ENCODE results near the gene TRMU. TPM values are rescaled to one million over a fixed set of nuclear protein-coding genes. Genes with fewer than 3 reads are reported as not detected.
"Not testable (repeated sequence)": the region's sequence is repeated elsewhere in the genome, so short reads cannot be mapped to it uniquely, and the experiment has no call there.

TRMU gene
- total RNA-seq, 1 experiment from 2014 or later: 48.8 TPM

GRCh38 chr22:46402505-46402904 lies 67.0 kb downstream of the TRMU start:
- no peak overlapping the region for H3K27ac ChIP-seq (ENCODE audit: low read length)
- ChIA-PET POLR2A (no interaction called here), CTCF (no interaction called here)
- no peak for ATAC-seq
- no peak overlapping the region for H3K4me3 ChIP-seq (ENCODE audit: low read depth in 2 of 2, low read length in 2 of 2)
- no peak for TF ChIP-seq POLR2AphosphoS5 (IDR thresholded peaks at IDR 0.05; ENCODE audit: low read depth, low read length)
- no peak for TF ChIP-seq REST (IDR thresholded peaks at IDR 0.05; ENCODE audit: insufficient read depth in 1 of 2, low read depth in 2 of 2, low read length in 1 of 2)
- no peak for TF ChIP-seq TCF7L2 (IDR thresholded peaks at IDR 0.05; ENCODE audit: low read depth, low read length)
- TF ChIP-seq SIN3A (IDR thresholded peaks at IDR 0.05; ENCODE audit: borderline replicate concordance, insufficient read depth, low read depth, low read length): no peak
- no peak for TF ChIP-seq CTCF (IDR thresholded peaks at IDR 0.05)
- no peaks in the 10 kb centered on the region for H3K4me1 ChIP-seq (ENCODE audit: control insufficient read depth, insufficient read depth, low read length)
- no peaks in the 10 kb centered on the region for H3K9me3 ChIP-seq (ENCODE audit: control insufficient read depth, insufficient read depth, low read depth, low read length)
- intact Hi-C loops (cut with micrococcal nuclease; ENCODE audit: unreplicated experiment) (no loop called here), in situ Hi-C loops (cut with HindIII; ENCODE audit: low pct_unique_long_range_greater_than_20kb, low sequenced_read_pairs) (no loop called here)
- no peaks in the 10 kb centered on the region for H3K27me3 ChIP-seq (ENCODE audit: control insufficient read depth, insufficient read depth, low read length)
- H3K36me3 ChIP-seq (ENCODE audit: control insufficient read depth, insufficient read depth, low read length): no peaks in the 10 kb centered on the region
- DNase-seq (ENCODE audit: low read depth, low spot score): no peak
- no TSS peak for BruUV-seq (replicated peaks)

- POLR2A ChIA-PET: interaction anchor here (0.7 kb wide), 1 partner anchor 11 kb away, joined by 3 read pairs; no protein-coding TSS in a partner anchor
- H3K4me1 ChIP-seq (ENCODE audit: control insufficient read depth, insufficient read depth, low read length); CTCF ChIA-PET; DNase-seq (ENCODE audit: low read depth, low spot score); ATAC-seq; in situ Hi-C loops (cut with HindIII; ENCODE audit: low pct_unique_long_range_greater_than_20kb, low sequenced_read_pairs); H3K4me3 ChIP-seq (ENCODE audit: low read depth in 2 of 2, low read length in 2 of 2); H3K9me3 ChIP-seq (ENCODE audit: control insufficient read depth, insufficient read depth, low read depth, low read length); intact Hi-C loops (cut with micrococcal nuclease; ENCODE audit: unreplicated experiment); H3K27me3 ChIP-seq (ENCODE audit: control insufficient read depth, insufficient read depth, low read length); H3K36me3 ChIP-seq (ENCODE audit: control insufficient read depth, insufficient read depth, low read length); BruUV-seq (replicated peaks); H3K27ac ChIP-seq (ENCODE audit: low read length): not testable (repeated sequence)
Measured at GRCh38 chr22:46403880-46404279, 68.4 kb downstream of the TRMU start.

- intact Hi-C loops (cut with micrococcal nuclease; ENCODE audit: unreplicated experiment): no loop called here
- BruUV-seq (replicated peaks): no TSS peak
- CTCF ChIA-PET: no interaction called here
Measured at GRCh38 chr22:46405901-46406300, 70.4 kb downstream of the TRMU start.

More at GRCh38 chr22:46405901-46406300, 70.4 kb downstream of the TRMU start:
- H3K27me3 ChIP-seq (ENCODE audit: control insufficient read depth, insufficient read depth, low read length): no peaks in the 10 kb centered on the region
- no peaks in the 10 kb centered on the region for H3K9me3 ChIP-seq (ENCODE audit: control insufficient read depth, insufficient read depth, low read depth, low read length)
- TF ChIP-seq SIN3A (IDR thresholded peaks at IDR 0.05; ENCODE audit: borderline replicate concordance, insufficient read depth, low read depth, low read length) (no peak), TCF7L2 (IDR thresholded peaks at IDR 0.05; ENCODE audit: low read depth, low read length) (no peak), CTCF (IDR thresholded peaks at IDR 0.05) (no peak), REST (IDR thresholded peaks at IDR 0.05; ENCODE audit: insufficient read depth in 1 of 2, low read depth in 2 of 2, low read length in 1 of 2) (no peak), POLR2AphosphoS5 (IDR thresholded peaks at IDR 0.05; ENCODE audit: low read depth, low read length) (no peak)
- no peak overlapping the region for H3K27ac ChIP-seq (ENCODE audit: low read length)
- H3K36me3 ChIP-seq (ENCODE audit: control insufficient read depth, insufficient read depth, low read length): no peaks in the 10 kb centered on the region
- DNase-seq (ENCODE audit: low read depth, low spot score): no peak
- in situ Hi-C loops (cut with HindIII; ENCODE audit: low pct_unique_long_range_greater_than_20kb, low sequenced_read_pairs): no loop called here
- no peak for ATAC-seq
- POLR2A ChIA-PET: interaction anchor here (0.6 kb wide), 1 partner anchor 342 kb away, joined by 3 read pairs; no protein-coding TSS in a partner anchor
- no peaks in the 10 kb centered on the region for H3K4me1 ChIP-seq (ENCODE audit: control insufficient read depth, insufficient read depth, low read length)
- H3K4me3 ChIP-seq (ENCODE audit: low read depth in 2 of 2, low read length in 2 of 2): no peak overlapping the region
